ENCODE results near the gene POU2AF1.

POU2AF1 gene

GRCh38 chr11:111310723-111311122, 68.4 kb downstream of the POU2AF1 start:
- DNase-seq (ENCODE audit: low read depth) = no peak

- DNase-seq (ENCODE audit: low read depth) = no peak
Measured at GRCh38 chr11:111310088-111310487, 69.0 kb downstream of the POU2AF1 start.

- DNase-seq (ENCODE audit: low read depth) = no peak
Measured at GRCh38 chr11:111309215-111309915, 69.7 kb downstream of the POU2AF1 start.

GRCh38 chr11:111308140-111308539, 70.9 kb downstream of the POU2AF1 start:
- no peak for DNase-seq (ENCODE audit: low read depth)

- DNase-seq (ENCODE audit: low read depth) = no peak
Measured at GRCh38 chr11:111307472-111308108, 71.5 kb downstream of the POU2AF1 start.

- no peak for DNase-seq (ENCODE audit: low read depth)
Measured at GRCh38 chr11:111306321-111306720, 72.8 kb downstream of the POU2AF1 start.

- DNase-seq (ENCODE audit: low read depth) = no peak
Measured at GRCh38 chr11:111305876-111306275, 73.2 kb downstream of the POU2AF1 start.

- DNase-seq (ENCODE audit: low read depth) = no peak
Measured at GRCh38 chr11:111305162-111305802, 73.8 kb downstream of the POU2AF1 start.

GRCh38 chr11:111303461-111303860, 75.6 kb downstream of the POU2AF1 start:
- DNase-seq (ENCODE audit: low read depth) = no peak

- no peak for DNase-seq (ENCODE audit: low read depth)
Measured at GRCh38 chr11:111302298-111302697, 76.8 kb downstream of the POU2AF1 start.

Measured in stimulated activated CD8-positive, alpha-beta memory T cell treated with anti-CD3 and anti-CD28 coated beads, Interleukin-15, amount 100 ng/mL, for 24 hours (primary cell).